K562 (cell line): ENCODE results near the gene LDAH. TPM values are rescaled to one million over a fixed set of nuclear protein-coding genes. Genes with fewer than 3 reads are reported as not detected.

Experiments used
- ATAC-seq: fragments of 200-7000 bp; cut with Tn5 transposase; 3 replicates; pipeline ENCODE4 v1.9.1; 2020; ENCODE audit warnings: moderate library complexity
- BruUV-seq: library from RNA; stranded (reverse); fragments of 400-500 nt; replicated peaks from 2 replicates; lab custom pipeline; 2021; lab: Mats Ljungman, UMichigan
- CTCF ChIA-PET: fragments of 300-600 bp; formaldehyde crosslinking; extraction: SDS; loops from one replicate; lab custom pipeline; 2021; ENCODE audit warnings: low intra/inter-chr PET ratio; lab: Yijun Ruan, JAX
- POLR2A ChIA-PET: fragments of 300-600, 350-650 bp; sonication (Branson Sonifier 250); formaldehyde crosslinking; extraction: SDS; loops from one replicate; lab custom pipeline; 2021; ENCODE audit warnings: antibody characterized with exemption, inconsistent platforms; lab: Yijun Ruan, JAX
- DNase-seq, 4 experiments: peaks; one replicate each; pipeline versions ENCODE4 v3.0.0 to v3.0.0-alpha.2; 2011 to 2018; ENCODE audit warnings: low spot score in 3 of 4, mixed read lengths in 3 of 4; ENCODE audit errors: extremely low read depth in 1 of 4
- FAIRE-seq: peaks from 2 replicates; lab custom pipeline; 2011; peaks lifted over from hg19 to GRCh38; lab: Jason Lieb, UNC
- H2AFZ ChIP-seq: 2 replicates; pipeline ENCODE4 v1.6.0; 2011; ENCODE audit warnings: low read depth, low read length, control low read depth, inconsistent platforms
- H3K27ac ChIP-seq: fragments of 200-600 bp; 3 replicates; pipeline ENCODE4 v1.8.0; 2011; ENCODE audit warnings: low read depth, mild to moderate bottlenecking, control low read depth, inconsistent platforms, low read length, moderate library complexity, mixed read lengths; ENCODE audit errors: extremely low read depth
- H3K27me3 ChIP-seq, 2 experiments: fragments of 300-600 bp in 1 of 2; 2 replicates in 1 of 2; 3 replicates in 1 of 2; pipeline versions ENCODE4 v1.6.0 to v1.8.0; 2011; ENCODE audit warnings: inconsistent platforms in 2 of 2, low read length in 2 of 2, mild to moderate bottlenecking in 1 of 2, mixed read lengths in 1 of 2, moderate library complexity in 1 of 2; ENCODE audit not compliant: control insufficient read depth in 2 of 2, insufficient read depth in 2 of 2
- H3K36me3 ChIP-seq: fragments of 300-600 bp; 3 replicates; pipeline ENCODE4 v1.8.0; 2011; ENCODE audit warnings: mild to moderate bottlenecking, low read length, inconsistent platforms; ENCODE audit not compliant: control insufficient read depth, insufficient read depth
- H3K4me1 ChIP-seq, 2 experiments: fragments of 200-600 bp in 1 of 2; replicated peaks in 1 of 2; 2 replicates in 1 of 2; 3 replicates in 1 of 2; pipeline versions ENCODE4 v1.5.1 to v1.8.0; 2011; ENCODE audit warnings: inconsistent platforms in 2 of 2, low read length in 2 of 2, mild to moderate bottlenecking in 1 of 2, mixed read lengths in 1 of 2, moderate library complexity in 1 of 2; ENCODE audit not compliant: control insufficient read depth in 2 of 2, insufficient read depth in 2 of 2
- H3K4me2 ChIP-seq: 2 replicates; pipeline ENCODE4 v1.6.1; 2011; ENCODE audit warnings: low read length, control low read depth, inconsistent platforms, mixed read lengths; ENCODE audit not compliant: insufficient read depth
- H3K4me3 ChIP-seq: fragments of 200-600 bp; sonication (generic), shearing (Covaris generic); 2 replicates; pipeline ENCODE4 v1.5.1; 2016; ENCODE audit warnings: control low read depth, inconsistent platforms
- H3K79me2 ChIP-seq: fragments of 200-600 bp; 3 replicates; pipeline ENCODE4 v1.8.0; 2011; ENCODE audit warnings: low read length, inconsistent platforms; ENCODE audit not compliant: control insufficient read depth, insufficient read depth
- H3K9ac ChIP-seq, 2 experiments: 2 replicates each; pipeline versions ENCODE4 v1.6.0 to v1.6.1; 2011; ENCODE audit warnings: low read depth in 2 of 2, low read length in 2 of 2, control low read depth in 1 of 2, inconsistent platforms in 1 of 2, mild to moderate bottlenecking in 1 of 2, mixed read lengths in 1 of 2; ENCODE audit not compliant: insufficient read depth in 1 of 2
- H3K9me1 ChIP-seq: one replicate; pipeline ENCODE4 v1.6.0; 2011; ENCODE audit warnings: inconsistent platforms, mild to moderate bottlenecking, low read length, moderate library complexity; ENCODE audit not compliant: control insufficient read depth, insufficient read depth
- H3K9me3 ChIP-seq: replicated peaks from 2 replicates; pipeline ENCODE4 v1.5.1; 2011; ENCODE audit warnings: low read depth, low read length, inconsistent platforms; ENCODE audit not compliant: control insufficient read depth, insufficient read depth
- H4K20me1 ChIP-seq: replicated peaks from 2 replicates; pipeline ENCODE4 v1.6.1; 2011; ENCODE audit warnings: low read length, inconsistent platforms, mixed read lengths; ENCODE audit not compliant: control insufficient read depth, insufficient read depth
- DPF2 ChIP-seq: fragments of 450-650 bp; IDR thresholded peaks from 2 replicates; pipeline ENCODE4 v1.6.1; 2016
- ETV6 ChIP-seq, 3 experiments: fragments of 150-350 bp in 1 of 3; sonication (generic) in 1 of 3; formaldehyde crosslinking in 1 of 3; IDR thresholded peaks; 2 replicates each; pipeline versions ENCODE4 v1.6.1 to v1.8.0; 2014 to 2022; ENCODE audit warnings: borderline replicate concordance in 2 of 3, low read depth in 2 of 3, antibody characterized with exemption in 1 of 3, low read length in 1 of 3, mild to moderate bottlenecking in 1 of 3, missing genetic modification reagents in 1 of 3
- MCM2 ChIP-seq: fragments of 450-650 bp; IDR thresholded peaks from 2 replicates; pipeline ENCODE4 v1.6.1; 2017; ENCODE audit warnings: low read depth, mild to moderate bottlenecking
- MEIS2 ChIP-seq: fragments of 450-650 bp; IDR thresholded peaks from 2 replicates; pipeline ENCODE4 v1.6.1; 2014; ENCODE audit warnings: mild to moderate bottlenecking; ENCODE audit not compliant: partially characterized antibody
- PHF20 ChIP-seq: fragments of 450-650 bp; IDR thresholded peaks from 2 replicates; pipeline ENCODE4 v1.6.1; 2018; ENCODE audit not compliant: partially characterized antibody
- ZC3H4 ChIP-seq: sonication (generic); formaldehyde crosslinking; IDR thresholded peaks from 2 replicates; pipeline ENCODE4 v1.9.0; 2021; ENCODE audit warnings: missing genetic modification reagents, borderline replicate concordance
- ZNF785 ChIP-seq: fragments of 250-450 bp; sonication (Bioruptor Pico); IDR thresholded peaks from 2 replicates; pipeline ENCODE4 v1.4.0; 2020; ENCODE audit warnings: mild to moderate bottlenecking
- WGBS: fragments of 100-300 bp; shearing (Covaris generic); methylation state at CpG from one replicate; pipeline ENCODE4 v1.1.6; 2016; ENCODE audit warnings: low coverage, mixed read lengths; ENCODE audit not compliant: insufficient coverage; ENCODE audit errors: missing lambda C conversion rate; 5-methylcytosine and 5-hydroxymethylcytosine counted together
- in situ Hi-C: fragments of 300-500 bp; cut with MboI; formaldehyde crosslinking; loops from 4 replicates; pipeline ENCODE4 v1.15.0; 2018; ENCODE audit warnings: inconsistent platforms, mixed read lengths
- intact Hi-C: fragments of 100-400 bp; cut with micrococcal nuclease; formaldehyde crosslinking; loops from 2 replicates; pipeline ENCODE4 v1.14.2; 2022
- polyA plus RNA-seq, 8 experiments: library from polyadenylated mRNA; depleted of rRNA in 4 of 8; stranded (reverse) in 5 of 8; unstranded in 3 of 8; fragments of >200 nt; fragmentation: Nextera tagmentation in 2 of 8; fragmentation: Illumina TruSeq in 1 of 8; extraction: Ambion mirVana in 2 of 8; extraction: Trizol in 1 of 8; gene quantifications; 2 replicates each; pipeline versions ENCODE4 v1.2.1 to v1.2.3, GENCODE V29; 2011 to 2014; ENCODE audit warnings: inconsistent platforms in 1 of 8, missing spikeins in 1 of 8
- total RNA-seq, 7 experiments: library from RNA; depleted of rRNA in 6 of 7; stranded (reverse); fragments of >200 nt in 6 of 7; fragmentation: Illumina TruSeq in 2 of 7; extraction: Trizol in 2 of 7; gene quantifications; 2 replicates each; pipeline versions ENCODE4 v1.2.1 to v1.2.3, GENCODE V29; 2011 to 2021; ENCODE audit warnings: low replicate concordance in 1 of 7
- TF ChIP-seq, protein P1 (sequence below), 2 experiments: fragments of 150-350 bp in 1 of 2; IDR thresholded peaks; 2 replicates each; pipeline ENCODE4 v1.6.1; 2012 to 2016; ENCODE audit warnings: low read depth in 2 of 2, low read length in 2 of 2, mild to moderate bottlenecking in 1 of 2, moderate library complexity in 1 of 2
- TF ChIP-seq, protein P2 (sequence below): fragments of 250-450 bp; sonication (Bioruptor Pico); IDR thresholded peaks from 2 replicates; pipeline ENCODE4 v1.8.0; 2021; ENCODE audit warnings: mild to moderate bottlenecking, moderate library complexity

Gene LDAH
- total and polyA plus RNA-seq, 9 of the 15 experiments (the other 6 are each of a cell fraction or from before 2014, with no cell fraction given): 22.3 to 60.1 (median 40.0) TPM

DNA sequence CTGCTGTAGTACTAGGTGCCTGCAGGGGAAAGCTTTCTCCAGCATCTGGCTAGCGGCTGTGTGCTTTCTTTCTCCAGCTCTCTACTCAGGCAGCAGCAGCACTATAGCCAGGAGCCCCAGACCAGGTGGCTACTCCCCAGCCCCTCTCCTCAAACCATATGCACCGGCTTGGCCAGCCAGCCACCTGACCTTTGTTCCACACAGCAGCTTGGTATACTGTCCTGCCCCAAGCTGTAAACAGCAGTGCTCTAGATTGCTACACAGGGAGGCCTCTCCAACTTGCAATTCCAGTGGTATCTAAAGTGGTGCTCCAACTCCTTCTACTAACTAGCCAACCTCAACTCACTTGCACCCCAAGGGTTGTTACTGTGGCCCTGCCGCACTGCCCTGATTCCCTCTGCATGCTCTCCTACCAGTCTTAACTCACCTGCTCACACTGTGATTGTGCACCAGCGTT is 19.6 kb downstream of the LDAH start (continued):
- TF ChIP-seq, protein P1, sequence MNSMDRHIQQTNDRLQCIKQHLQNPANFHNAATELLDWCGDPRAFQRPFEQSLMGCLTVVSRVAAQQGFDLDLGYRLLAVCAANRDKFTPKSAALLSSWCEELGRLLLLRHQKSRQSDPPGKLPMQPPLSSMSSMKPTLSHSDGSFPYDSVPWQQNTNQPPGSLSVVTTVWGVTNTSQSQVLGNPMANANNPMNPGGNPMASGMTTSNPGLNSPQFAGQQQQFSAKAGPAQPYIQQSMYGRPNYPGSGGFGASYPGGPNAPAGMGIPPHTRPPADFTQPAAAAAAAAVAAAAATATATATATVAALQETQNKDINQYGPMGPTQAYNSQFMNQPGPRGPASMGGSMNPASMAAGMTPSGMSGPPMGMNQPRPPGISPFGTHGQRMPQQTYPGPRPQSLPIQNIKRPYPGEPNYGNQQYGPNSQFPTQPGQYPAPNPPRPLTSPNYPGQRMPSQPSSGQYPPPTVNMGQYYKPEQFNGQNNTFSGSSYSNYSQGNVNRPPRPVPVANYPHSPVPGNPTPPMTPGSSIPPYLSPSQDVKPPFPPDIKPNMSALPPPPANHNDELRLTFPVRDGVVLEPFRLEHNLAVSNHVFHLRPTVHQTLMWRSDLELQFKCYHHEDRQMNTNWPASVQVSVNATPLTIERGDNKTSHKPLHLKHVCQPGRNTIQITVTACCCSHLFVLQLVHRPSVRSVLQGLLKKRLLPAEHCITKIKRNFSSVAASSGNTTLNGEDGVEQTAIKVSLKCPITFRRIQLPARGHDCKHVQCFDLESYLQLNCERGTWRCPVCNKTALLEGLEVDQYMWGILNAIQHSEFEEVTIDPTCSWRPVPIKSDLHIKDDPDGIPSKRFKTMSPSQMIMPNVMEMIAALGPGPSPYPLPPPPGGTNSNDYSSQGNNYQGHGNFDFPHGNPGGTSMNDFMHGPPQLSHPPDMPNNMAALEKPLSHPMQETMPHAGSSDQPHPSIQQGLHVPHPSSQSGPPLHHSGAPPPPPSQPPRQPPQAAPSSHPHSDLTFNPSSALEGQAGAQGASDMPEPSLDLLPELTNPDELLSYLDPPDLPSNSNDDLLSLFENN (IDR thresholded peaks at IDR 0.05; ENCODE audit: low read depth in 2 of 2, low read length in 2 of 2): no peak
- no peak for TF ChIP-seq PHF20
- no peak for TF ChIP-seq ZC3H4 (CRISPR knock-in tag)
- TF ChIP-seq, all 486 proteins: peak for 0

DNA sequence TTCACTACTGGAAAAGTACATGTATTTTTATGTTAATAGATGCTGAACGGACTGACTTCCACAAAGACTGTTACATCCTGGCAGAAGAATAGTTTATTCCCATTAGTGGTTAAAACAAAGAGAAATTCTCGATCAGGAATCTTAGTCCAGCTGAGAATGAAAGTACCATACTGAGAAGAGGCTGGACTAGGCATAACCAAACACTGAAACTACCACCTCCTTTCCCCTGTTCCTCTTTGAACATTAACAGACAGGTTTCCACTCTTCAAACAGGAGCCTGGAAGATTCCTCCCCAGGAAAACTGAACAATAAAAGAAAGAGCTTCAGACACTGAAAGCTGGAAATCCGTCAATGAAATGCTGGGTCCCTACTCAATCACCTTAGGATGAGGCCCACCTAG is 25.8 kb downstream of the LDAH start:
- FAIRE-seq (no peak), ATAC-seq (no peak)
- POLR2A ChIA-PET: no interaction called here
- Histone ChIP-seq H3K79me2 (peaks cover 26% of the 10 kb centered on the region; the same call in 2 of the 3 replicates), H3K9ac (no peak overlapping the region), H2AFZ (no peak overlapping the region), H3K4me1 (no peaks in the 10 kb centered on the region; a peak in 1 of 5 replicates), H3K9me1 (no peaks in the 10 kb centered on the region), H4K20me1 (no peaks in the 10 kb centered on the region), H3K4me3 (no peak overlapping the region), H3K4me2 (no peak overlapping the region), H3K9me3 (0 out of 2 replicates have a peak, but pooled peaks cover 7% of the 10 kb centered on the region), H3K27ac (no peak overlapping the region)
- in situ Hi-C loops: no loop called here
- intact Hi-C loops: no loop called here
- WGBS: 75% methylated on average over 3 of the region's 3 CpGs
- CTCF ChIA-PET: no interaction called here
- no TSS peak for BruUV-seq
- TF ChIP-seq DPF2 (no peak), MCM2 (no peak), ETV6 (IDR thresholded peaks at IDR 0.05; ENCODE audit: borderline replicate concordance in 1 of 2, low read depth in 2 of 2, low read length in 1 of 2) (no peak), ETV6 (CRISPR knock-in tag; IDR thresholded peaks at IDR 0.05; ENCODE audit: borderline replicate concordance) (no peak), ZNF785 (CRISPR knock-in tag) (no peak), MEIS2 (no peak)
- TF ChIP-seq, protein P2, sequence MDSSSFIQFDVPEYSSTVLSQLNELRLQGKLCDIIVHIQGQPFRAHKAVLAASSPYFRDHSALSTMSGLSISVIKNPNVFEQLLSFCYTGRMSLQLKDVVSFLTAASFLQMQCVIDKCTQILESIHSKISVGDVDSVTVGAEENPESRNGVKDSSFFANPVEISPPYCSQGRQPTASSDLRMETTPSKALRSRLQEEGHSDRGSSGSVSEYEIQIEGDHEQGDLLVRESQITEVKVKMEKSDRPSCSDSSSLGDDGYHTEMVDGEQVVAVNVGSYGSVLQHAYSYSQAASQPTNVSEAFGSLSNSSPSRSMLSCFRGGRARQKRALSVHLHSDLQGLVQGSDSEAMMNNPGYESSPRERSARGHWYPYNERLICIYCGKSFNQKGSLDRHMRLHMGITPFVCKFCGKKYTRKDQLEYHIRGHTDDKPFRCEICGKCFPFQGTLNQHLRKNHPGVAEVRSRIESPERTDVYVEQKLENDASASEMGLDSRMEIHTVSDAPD (CRISPR knock-in tag): no peak
- TF ChIP-seq, all 486 proteins: peak for 0
- DNase-seq: no peak
- H3K27me3 ChIP-seq: no peaks in the 10 kb centered on the region
- H3K36me3 ChIP-seq: peaks cover 20% of the 10 kb centered on the region; the same call in 2 of the 3 replicates
